OCI-LY3 (cell line): Measurements from ENCODE around the gene NDFIP1.

Source experiments
- EZH2phosphoT487 ChIP-seq: fragments of 200-600 bp; shearing (Covaris generic); IDR thresholded peaks from 2 replicates; pipeline ENCODE4 v1.6.1; 2018; ENCODE audit warnings: antibody characterized with exemption, mixed run types, low read depth
- TF ChIP-seq, protein P1 (sequence below): fragments of 200-600, 300-600 bp; sonication (generic); IDR thresholded peaks from 2 replicates; pipeline ENCODE4 v1.5.1; 2014; ENCODE audit warnings: antibody characterized with exemption, low read length, low read depth

DNA sequence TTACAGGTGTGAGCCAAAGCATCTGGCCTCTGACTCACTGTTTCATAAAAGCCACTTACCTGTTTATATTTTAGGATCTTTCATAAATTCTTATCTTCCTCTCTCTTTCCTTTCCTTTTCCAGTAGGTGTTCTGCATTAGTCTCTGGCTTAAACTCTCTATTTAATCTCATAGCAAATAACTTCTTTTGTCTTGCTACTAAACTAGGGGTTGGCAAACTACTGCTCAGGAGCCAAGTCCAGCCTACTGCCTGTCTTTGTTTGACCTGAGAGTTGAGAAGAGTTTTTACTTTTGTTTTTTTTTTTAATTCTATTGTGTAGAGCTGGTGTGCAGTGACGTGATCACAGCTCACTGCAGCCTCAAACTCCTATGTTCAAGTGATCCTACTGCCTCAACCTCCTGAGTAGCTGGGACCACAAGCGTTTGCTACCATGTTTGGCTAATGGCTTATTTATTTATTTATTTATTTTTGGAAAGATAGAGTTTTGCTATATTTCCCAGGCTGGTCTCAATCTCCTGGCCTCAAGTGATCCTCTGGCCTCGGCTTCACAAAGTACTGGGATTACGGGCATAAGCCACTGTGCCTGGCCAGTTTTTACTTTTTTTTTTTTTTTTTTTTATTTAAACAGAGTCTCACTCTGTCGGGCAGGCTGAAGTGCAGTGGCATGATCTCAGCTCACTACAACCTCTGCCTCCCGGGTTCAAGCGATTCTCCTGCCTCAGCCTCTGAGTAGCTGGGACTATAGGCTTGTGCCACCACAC is 5.4 kb upstream of the NDFIP1 start:
- TF ChIP-seq, protein P1, sequence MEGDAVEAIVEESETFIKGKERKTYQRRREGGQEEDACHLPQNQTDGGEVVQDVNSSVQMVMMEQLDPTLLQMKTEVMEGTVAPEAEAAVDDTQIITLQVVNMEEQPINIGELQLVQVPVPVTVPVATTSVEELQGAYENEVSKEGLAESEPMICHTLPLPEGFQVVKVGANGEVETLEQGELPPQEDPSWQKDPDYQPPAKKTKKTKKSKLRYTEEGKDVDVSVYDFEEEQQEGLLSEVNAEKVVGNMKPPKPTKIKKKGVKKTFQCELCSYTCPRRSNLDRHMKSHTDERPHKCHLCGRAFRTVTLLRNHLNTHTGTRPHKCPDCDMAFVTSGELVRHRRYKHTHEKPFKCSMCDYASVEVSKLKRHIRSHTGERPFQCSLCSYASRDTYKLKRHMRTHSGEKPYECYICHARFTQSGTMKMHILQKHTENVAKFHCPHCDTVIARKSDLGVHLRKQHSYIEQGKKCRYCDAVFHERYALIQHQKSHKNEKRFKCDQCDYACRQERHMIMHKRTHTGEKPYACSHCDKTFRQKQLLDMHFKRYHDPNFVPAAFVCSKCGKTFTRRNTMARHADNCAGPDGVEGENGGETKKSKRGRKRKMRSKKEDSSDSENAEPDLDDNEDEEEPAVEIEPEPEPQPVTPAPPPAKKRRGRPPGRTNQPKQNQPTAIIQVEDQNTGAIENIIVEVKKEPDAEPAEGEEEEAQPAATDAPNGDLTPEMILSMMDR, result no peak
- TF ChIP-seq EZH2phosphoT487, result no peak
